Jurkat, Clone E6-1 (cell line): ENCODE results near the gene SH3BP4.

ENCODE experiments used
- DNase-seq: peaks from one replicate; pipeline ENCODE4 v3.0.0-alpha.2; 2011; ENCODE audit warnings: low read depth, low spot score
- H3K4me3 ChIP-seq: 2 replicates; pipeline ENCODE4 v1.5.1; 2011; ENCODE audit warnings: mild to moderate bottlenecking, low read length, control low read depth, moderate library complexity

The SH3BP4 gene

DNA sequence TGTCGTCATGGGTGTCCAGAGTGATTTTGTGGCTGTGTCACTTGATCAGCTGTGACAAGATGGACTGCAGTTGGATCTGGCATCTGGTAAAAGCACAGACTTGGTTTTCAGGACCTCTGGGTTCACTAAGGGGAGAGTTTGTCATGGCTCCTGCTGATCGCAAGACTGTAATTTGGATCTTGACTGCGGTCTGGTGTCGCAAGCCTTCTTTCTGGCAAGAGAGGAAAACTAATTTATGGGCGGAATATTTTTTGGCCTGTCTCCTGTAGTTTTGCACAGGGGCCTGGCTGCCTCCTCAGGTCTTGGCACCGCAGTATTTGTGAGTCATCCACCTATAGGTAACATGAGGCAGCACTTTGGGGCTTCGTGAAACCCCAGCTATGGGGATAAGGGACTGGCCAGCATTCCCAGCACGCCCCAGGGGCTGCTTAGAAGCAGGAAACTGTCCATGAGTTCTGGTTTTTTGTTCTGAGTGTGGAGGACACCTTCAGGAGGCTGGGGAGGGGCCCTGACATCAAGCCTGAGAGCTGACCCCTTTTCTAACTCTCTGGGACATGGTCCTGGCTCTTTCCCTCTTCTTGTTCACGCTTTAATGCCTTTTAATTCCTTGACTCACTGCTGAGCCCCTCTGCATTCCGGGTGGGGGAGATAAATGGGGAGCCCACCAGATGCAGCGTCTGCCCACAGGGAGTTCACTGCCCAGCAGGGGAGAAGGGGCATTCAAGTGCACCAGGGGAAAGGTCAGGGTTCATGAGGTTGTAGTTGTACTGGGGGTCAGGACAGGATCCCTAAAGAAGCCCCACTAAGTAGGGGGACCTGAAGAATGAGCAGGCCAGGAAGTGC, 12.2 kb downstream of the SH3BP4 start:
- no peak overlapping the region for H3K4me3 ChIP-seq
- no peak for DNase-seq

DNA sequence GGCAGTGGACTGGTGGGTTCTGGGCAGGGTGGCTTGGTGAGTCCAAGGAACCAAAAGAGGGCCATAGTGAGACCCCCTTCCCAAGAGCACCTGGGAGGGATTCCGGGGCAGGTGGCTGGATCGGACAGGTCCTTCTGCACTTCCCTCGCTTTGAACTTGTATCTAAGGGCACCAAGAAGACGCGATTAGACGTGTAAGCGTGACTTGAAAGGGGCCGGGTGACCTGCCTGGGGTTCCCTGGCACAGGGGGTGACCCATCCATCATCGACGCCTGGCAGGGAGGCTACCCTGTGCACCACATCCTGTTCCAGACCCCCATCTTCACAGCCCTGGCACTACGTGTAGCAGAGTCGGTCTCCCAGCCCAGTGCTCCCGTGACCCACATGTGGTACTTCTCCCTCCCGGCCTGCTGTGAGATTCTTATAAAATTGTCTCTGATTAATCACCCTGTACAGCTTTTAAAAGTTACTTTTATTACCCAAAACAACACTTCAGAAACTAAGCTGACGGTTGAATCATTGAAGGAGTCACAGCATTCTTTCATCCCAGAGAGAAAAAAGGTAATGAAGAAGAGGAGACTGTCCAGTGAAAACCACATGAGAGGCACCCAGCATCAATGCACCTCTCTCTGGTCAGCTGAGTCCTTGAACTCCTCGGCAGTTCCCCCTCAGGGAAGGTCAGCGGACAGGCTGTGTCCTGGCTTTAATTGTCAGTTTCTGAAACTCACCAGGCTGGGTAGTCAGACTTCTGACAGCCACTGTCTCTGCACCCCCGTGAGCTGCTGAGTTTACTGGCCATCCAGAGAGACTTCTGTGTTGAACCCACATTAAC, 13.0 kb downstream of the SH3BP4 start:
- DNase-seq: no peak

DNA sequence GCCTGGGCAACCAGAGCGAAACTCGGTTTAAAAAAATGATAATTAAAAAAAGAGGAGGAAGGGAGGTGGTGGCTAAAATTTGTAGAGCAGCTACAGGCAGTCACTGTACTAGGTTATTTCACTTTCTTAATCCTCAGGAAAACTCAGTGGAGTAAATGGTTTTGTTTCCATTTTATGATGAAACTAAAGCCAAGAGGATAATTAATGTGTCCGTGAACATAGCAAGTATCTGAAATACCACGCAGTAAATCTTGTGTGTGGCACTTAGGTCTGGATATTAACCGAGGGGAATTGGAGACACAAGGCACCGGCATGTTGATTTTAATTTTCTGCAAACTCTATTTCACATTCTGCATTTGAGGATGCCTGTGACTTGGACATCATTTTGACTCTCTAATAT, 14.5 kb downstream of the SH3BP4 start:
- no peak for DNase-seq
- H3K4me3 ChIP-seq: no peak overlapping the region

More for the DNA sequence above, 13.0 kb downstream of the SH3BP4 start:
- H3K4me3 ChIP-seq: no peak overlapping the region

DNA sequence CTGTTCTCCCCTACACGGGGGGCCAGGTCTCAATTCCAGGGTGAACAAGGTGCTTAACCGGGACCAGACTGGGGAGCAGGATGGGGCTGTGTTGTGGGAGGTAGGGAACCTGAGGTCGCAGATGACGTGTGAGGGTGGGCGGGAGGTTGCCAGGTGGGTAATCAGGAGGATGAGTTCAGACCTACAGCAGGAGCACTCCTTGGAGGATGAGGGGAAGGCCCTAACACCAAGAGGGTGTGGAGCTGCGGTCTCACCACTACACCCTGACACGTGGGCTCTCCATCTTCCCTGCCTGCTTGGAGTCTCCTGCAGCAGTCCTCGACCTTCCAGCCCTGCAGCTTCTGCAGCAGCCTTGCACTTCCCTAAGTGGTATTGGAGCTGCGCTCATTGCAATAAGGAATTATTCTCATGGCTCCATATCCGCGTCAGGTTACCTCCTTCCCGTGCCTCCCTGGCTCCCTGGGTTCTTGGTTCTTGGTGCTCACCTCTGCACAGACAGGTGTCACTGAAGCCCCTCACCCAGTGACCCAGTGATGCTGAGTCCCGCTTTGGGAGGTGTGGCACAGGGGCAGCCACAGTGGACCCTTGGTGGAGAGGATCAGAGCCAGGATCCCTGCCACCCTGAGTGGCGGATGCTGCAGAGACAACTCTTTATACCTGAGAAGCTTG, 15.5 kb downstream of the SH3BP4 start:
- DNase-seq: no peak
- H3K4me3 ChIP-seq: no peak overlapping the region

DNA sequence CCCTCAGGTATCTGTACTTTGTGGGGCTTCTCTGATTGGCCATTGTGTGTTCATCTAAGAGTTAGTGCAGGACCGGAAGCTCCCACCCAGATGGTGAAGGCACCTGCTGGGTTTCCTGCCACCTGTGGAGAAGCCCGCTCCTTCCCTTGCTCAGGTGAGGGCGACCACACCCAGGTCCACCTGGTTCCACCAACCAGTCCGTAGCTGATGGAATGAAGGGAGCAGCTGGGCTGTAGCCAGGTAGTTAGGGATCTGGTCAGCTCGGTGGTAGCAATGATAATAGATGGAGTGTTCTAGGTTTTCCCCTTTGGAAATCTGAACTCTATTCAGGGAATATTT, 16.0 kb downstream of the SH3BP4 start:
- no peak for DNase-seq
- no peak overlapping the region for H3K4me3 ChIP-seq

DNA sequence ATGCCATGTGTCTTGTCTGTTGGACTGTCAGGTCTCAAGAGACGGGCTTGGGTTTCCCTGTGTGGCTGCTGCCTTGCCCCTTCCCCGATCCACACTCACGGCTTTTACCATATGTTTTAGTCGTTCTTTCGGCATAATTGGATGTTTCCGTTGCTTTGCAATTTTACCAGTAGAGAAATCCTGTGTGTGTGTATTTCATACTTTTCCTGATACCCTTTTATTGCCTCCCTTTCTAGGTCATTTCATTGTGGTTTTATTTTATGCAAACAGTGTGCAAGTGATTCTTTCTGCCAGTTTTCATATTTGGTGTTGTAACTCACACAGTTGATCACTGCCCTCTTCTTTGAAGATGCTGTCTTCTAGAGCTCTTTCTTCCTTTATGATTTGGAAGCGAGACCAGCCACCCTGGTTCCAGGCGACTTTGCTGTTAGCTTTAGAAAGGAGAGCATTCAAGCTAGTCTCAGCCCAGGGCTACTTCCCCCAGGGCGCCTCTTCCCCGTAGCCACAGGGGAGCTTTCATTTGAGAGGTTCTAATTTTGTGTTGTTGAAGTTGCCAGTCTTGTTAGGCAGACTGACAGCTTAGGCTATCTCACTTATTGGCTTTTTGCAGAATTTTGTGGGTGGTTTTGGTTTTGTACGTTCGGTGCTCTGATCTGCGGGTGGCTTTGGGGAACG, 17.0 kb downstream of the SH3BP4 start:
- DNase-seq: no peak
- H3K4me3 ChIP-seq: no peak overlapping the region

DNA sequence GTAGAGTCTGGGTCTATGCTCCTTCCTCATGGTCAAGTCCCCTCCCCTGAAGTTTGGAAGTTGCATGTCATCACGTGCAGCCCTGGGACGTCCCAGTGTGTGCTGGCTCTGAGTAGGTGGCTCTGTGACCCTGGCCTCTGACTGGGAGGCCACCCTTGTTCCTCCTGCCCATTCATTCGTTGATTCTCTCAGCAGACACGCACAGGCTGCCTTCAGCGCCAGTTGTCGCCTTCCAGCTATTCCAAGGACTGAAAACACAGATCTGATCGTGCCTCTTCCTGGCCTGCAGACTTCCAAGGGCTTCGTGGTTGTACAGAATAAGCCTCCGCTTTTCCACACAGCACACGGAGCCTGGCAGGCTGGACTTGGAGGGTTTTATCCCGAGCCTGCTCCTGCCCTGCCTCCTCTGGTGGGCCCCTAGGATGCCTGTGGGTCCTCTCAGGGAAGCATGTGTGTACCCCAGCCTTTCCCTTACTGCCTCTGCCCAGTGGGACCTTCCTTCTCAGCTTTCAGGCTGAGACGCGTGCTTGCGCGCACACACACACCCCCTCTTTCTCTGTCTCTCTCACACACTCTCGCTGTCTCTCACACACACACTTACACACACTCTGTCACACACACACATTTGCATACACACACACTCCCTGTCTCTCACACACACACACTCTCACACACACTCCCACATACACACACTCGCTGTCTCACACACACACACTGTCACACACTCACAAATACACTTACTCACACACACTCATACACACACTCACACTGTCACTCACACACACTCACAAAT, 17.7 kb downstream of the SH3BP4 start:
- H3K4me3 ChIP-seq: no peak overlapping the region
- DNase-seq: no peak

DNA sequence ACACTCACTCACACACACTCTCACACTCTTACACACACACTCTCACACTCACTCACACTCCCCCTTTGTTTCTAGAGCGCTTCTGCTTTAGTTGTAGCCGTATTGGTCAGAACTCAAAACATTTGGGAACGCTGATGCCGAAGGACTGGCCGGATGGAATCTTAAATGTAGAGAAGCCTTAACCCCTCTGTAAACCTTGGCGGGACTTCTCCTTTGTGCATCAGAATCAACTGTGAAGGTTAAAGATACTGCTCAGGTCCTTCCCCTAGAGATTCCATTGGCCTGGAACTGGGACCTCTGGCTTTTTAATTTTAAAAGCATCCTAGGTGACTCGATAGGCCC, 18.3 kb downstream of the SH3BP4 start:
- DNase-seq: no peak
- no peak overlapping the region for H3K4me3 ChIP-seq

DNA sequence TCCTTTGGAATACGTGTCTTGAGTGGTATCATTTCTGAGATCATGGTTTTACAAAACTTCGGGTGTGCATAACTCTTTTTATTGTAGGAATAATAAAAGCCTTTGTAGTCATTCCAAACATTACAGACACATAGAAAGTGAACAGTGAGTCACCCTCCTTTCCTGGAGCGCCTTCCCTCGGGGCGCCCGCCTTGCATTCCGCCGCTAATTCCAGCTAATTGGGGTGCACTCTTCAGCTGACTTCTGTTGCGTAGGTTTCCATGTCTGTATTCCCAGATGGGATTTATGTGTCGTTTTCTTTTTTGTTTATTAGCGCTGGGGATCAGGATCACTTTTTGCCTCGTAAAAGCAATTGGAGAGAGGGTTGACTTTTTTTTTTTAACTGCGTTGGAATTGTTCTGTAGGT, 18.7 kb downstream of the SH3BP4 start:
- H3K4me3 ChIP-seq: no peak overlapping the region
- no peak for DNase-seq

DNA sequence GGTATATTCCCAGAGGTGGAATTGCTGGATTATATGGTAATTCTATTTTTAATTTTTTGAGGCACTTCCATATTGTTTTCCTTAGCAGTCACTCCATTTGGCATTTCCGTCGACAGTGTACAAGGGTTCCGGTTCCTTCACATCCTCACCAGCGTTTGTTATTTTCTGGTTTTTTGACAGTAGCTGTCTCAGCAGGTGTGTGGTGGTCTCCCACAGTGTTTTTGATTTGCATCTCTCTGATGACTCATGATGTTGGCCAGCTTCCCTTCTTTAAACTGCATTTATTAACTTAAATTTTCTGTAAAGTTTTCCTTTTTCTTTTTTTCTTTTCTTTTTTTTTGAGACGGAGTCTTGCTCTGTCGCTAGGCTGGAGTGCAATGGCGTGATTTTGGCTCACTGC, 19.7 kb downstream of the SH3BP4 start:
- DNase-seq: no peak
- H3K4me3 ChIP-seq: no peak overlapping the region

DNA sequence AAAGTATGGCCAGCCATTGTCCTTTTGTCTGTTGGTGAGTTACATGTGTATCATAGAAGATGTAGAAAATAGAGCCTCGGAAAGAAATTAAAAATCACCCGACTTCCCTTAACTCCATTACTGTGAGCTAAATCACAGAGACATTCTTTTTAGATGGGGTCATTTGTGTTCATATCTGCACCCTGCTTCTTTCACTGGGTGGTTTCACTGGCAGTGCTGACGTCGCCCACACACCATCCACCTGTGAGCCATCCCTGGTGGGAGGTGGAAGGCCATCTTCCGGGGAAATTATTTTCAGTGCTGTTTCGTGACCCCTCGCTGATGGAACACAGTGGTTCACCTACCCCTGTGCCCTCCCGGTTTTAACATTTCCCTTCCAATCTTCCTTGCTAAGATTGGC, 21.2 kb downstream of the SH3BP4 start:
- no peak for DNase-seq

DNA sequence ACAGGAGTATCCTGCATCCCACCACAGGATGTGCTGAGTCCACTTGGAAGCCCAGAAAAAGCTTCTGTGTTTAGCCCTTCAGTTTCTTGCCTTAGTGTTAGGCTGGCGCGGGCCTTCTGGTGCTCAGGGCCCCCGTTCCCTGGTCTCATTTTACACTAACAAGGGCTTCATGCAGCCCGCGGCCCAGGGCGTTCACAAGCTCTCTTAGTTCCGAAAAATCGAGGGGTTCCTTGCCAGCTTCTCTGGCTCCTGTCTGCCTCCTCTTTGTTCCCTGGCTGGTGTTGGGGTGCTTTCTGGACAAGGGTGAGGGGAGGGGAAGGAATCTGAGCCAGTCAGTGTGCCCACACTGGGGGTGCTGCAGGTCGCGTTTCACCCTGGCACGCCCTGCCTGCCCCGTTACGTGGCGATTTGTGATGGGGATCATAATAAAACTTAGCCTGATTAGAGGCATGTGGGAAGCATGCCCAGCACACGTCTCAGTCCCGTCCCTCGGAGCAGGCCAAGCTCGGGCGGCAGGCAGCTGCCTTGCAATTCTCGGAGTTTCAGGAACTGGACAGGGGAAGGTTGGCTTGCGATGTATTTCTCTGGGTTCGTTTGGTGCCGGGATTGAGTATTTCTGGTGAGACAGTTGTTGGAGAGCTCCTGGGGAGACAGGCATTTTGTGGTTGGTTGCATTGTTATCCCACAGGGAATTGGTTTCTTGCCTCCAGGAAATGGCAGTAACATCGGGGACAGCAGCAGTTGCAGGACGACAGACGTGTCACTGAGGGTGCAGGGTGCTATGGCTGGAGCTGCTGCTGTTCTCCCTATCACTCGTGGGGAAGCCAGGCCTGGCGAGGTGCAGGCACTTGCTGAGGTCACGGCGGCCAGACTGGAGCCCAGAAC, 22.9 kb downstream of the SH3BP4 start:
- H3K4me3 ChIP-seq: no peak overlapping the region
- DNase-seq: no peak

More for the DNA sequence above, 21.2 kb downstream of the SH3BP4 start:
- no peak overlapping the region for H3K4me3 ChIP-seq

DNA sequence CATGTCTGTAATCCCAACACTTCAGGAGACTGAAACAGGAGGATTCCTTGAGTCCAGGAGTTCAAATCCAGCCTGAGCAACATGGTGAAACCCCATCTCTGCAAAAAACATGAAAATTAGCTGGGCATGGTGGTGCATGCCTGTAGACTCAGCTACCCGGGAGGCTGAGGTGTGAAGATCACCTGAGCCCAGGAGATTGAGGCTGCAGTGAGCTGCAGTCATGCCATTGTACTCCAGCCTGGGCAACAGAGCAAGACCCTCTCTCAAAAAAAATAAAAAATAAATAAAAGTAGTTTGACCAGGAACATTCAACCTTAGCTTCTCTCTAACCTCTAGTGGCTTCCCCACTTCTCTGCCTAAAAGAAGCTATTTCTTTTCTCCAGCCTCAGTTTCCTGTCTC, 23.8 kb downstream of the SH3BP4 start:
- DNase-seq: no peak
- H3K4me3 ChIP-seq: no peak overlapping the region

DNA sequence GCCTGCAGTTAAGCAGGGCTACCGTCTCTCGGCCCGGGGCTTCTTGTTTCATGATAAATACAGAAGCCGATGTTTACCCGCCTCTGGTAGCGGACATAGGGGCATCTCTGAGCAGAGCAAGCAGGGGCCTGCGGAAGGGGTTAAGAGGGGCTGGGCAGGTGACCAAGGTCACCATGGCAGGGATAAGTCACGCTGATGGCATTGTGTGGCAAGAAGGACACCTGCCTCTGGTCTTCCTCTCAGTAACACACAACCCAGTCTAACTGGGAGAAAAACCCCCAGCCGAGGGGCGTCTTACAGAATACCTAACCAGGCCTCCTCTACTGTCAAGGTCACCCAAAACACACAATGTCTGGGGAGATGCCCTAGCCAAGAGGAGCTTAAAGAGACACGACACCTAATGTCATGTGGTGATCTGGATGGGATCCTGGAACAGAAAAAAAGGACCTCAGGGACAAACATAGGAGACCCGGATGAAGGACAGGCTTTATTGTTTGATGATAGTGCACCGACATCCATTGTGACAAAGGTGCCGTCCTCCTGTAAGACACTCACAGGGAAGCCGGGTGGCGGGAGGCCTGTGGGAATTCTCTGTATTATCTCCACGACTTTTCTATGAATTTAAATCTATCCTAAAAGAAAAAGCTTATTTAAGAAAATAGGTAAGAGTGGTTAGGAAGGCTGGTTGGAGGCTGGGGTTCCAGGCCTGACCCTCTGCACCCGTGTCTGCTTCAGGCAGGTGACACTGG, 24.8 kb downstream of the SH3BP4 start:
- no peak for DNase-seq
- no peak overlapping the region for H3K4me3 ChIP-seq

DNA sequence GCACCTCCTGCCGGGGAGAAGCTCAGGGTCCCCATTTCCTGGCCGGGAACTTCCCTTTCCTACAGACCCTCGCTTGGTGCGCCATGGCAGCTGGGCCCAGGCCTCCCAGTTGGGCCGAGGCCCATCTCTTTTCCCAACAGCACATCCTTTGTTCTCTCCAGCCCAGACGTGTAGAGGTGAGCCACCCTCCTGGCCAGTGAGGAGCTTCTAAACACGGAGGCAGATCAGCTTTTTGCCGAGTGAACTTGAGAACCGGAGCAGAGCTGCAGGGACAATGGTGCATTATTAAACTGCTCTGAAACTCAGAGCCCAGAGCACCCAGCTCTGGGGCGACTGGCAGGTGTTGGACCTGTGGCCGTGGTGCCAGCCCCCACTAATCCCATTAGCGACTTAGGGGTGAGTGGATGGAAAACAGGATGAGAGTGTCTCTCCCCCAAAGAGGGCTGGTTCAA, 25.4 kb downstream of the SH3BP4 start:
- no peak overlapping the region for H3K4me3 ChIP-seq
- DNase-seq: no peak

DNA sequence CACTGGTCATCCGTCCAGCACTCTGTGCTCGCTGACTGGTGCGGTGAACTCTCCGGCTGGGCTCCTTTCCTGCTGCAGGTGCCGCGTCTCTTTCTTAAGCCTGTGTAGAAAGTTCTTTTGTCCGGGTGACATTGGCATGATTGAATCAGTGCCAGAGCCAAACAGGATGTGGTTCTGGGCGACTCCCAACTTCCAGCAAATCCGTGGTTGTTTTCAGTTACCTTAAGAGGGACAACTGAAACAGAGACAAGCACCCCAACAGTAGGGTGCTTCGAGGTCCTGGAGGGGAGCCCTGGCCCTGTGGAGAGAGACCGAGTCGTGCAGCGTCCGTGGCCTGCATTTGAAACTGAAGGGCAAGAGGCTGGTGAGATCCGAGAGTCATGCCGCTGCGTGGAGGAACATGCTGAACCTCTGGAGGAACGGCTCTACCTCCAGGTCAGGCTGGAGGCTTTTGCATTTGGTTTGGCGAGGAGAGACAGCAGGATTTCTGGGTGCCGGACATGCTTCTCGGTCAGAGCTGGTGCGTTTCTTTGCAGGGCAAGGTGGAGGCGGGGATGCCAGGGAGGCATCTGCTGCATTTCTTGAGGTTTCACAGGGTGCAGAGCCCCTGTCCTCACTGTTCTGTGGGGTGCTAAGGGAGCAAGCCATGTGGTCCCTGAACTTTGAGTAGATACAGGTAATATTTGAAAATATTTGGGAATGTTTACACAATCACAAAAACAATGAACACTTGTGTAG, 26.8 kb downstream of the SH3BP4 start:
- no peak overlapping the region for H3K4me3 ChIP-seq
- DNase-seq: no peak
